ENCODE data around the gene S100A4. TPM values are rescaled to one million over a fixed set of nuclear protein-coding genes. Genes with fewer than 3 reads are reported as not detected.
"Not testable (repeated sequence)": the region's sequence is repeated elsewhere in the genome, so short reads cannot be mapped to it uniquely, and the experiment has no call there.

The S100A4 gene
- total RNA-seq, 6 experiments from 2014 or later, result 7.6 to 21.6 (median 14.0) TPM

- H3K4me1 ChIP-seq, result peaks cover 0 to 7% (median 0%) of the 10 kb centered on the region in 4 donors
- no peaks in the 10 kb centered on the region for H3K27me3 ChIP-seq
- H3K4me3 ChIP-seq, result no peak within 1 kb of the TSS
- no peaks in the 10 kb centered on the region for H3K36me3 ChIP-seq
- TF ChIP-seq, protein P1, sequence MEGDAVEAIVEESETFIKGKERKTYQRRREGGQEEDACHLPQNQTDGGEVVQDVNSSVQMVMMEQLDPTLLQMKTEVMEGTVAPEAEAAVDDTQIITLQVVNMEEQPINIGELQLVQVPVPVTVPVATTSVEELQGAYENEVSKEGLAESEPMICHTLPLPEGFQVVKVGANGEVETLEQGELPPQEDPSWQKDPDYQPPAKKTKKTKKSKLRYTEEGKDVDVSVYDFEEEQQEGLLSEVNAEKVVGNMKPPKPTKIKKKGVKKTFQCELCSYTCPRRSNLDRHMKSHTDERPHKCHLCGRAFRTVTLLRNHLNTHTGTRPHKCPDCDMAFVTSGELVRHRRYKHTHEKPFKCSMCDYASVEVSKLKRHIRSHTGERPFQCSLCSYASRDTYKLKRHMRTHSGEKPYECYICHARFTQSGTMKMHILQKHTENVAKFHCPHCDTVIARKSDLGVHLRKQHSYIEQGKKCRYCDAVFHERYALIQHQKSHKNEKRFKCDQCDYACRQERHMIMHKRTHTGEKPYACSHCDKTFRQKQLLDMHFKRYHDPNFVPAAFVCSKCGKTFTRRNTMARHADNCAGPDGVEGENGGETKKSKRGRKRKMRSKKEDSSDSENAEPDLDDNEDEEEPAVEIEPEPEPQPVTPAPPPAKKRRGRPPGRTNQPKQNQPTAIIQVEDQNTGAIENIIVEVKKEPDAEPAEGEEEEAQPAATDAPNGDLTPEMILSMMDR (IDR thresholded peaks at IDR 0.05), result no peak
- TF ChIP-seq POLR2A (IDR thresholded peaks at IDR 0.05), result no peak
- no peaks in the 10 kb centered on the region for H3K9me3 ChIP-seq
- peak within 1 kb of the TSS; percentile 44 to 57 (median 51) for H3K27ac ChIP-seq
- intact Hi-C loops (cut with DNase I), result loop anchor here (5.0 to 10.0 kb wide), 2 partner anchors 51 to 53 kb away; no protein-coding TSS in a partner anchor
- ATAC-seq (peak; percentile 7 to 27 (median 16)), DNase-seq (peak in 1 of 3 donors; percentile 43)
- 59% methylated on average over 6 of the region's 8 CpGs for WGBS (ENCODE audit: insufficient coverage, low coverage, low lambda C conversion rate, missing lambda C conversion rate)
Observed at GRCh38 chr1:153565529-153566374, 20.1 kb upstream of the S100A4 start, which contains the start of gene S100A2. Gene S100A2, minus strand, starts transcription at chr1:153565844. Its CDS starts 1,967 bp downstream, at chr1:153563877.

DNA sequence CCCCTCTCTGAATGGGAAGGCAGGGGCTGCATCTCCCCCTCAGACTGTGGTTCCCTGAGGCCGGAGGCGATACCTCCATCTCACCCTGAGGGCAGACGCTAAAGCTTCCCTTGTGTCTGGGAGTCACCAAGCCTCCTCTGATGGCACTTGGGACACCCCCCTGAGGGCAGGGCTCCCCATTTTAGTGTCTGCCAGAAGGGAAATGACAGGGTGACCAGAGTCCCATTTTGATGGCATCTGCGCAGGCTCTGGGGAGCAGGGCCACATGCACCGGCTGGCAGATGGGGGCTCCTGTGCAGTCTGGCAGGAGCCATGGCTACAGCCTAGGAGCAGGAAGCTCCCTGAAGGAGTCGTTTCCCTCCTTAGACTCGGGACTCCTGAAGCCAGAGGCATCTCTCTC, 18.4 kb upstream of the S100A4 start:
- ATAC-seq, result no peak
- Histone ChIP-seq H3K9me3 (no peaks in the 10 kb centered on the region), H3K4me1 (peaks cover 0 to 7% (median 0%) of the 10 kb centered on the region in 4 donors), H3K27me3 (no peaks in the 10 kb centered on the region), H3K4me3 (no peak overlapping the region), H3K36me3 (no peaks in the 10 kb centered on the region), H3K27ac (no peak overlapping the region)
- DNase-seq, result no peak
- WGBS (ENCODE audit: insufficient coverage, low coverage, low lambda C conversion rate, missing lambda C conversion rate), result no CpG with 5 or more reads among the region's 7 CpGs
- no peak for TF ChIP-seq POLR2A (IDR thresholded peaks at IDR 0.05)
- TF ChIP-seq, protein P1 (IDR thresholded peaks at IDR 0.05), result no peak
- intact Hi-C loops (cut with DNase I), result loop anchor here in 1 of 2 donors (10.0 kb wide), 1 partner anchor 49 kb away; no protein-coding TSS in a partner anchor

DNA sequence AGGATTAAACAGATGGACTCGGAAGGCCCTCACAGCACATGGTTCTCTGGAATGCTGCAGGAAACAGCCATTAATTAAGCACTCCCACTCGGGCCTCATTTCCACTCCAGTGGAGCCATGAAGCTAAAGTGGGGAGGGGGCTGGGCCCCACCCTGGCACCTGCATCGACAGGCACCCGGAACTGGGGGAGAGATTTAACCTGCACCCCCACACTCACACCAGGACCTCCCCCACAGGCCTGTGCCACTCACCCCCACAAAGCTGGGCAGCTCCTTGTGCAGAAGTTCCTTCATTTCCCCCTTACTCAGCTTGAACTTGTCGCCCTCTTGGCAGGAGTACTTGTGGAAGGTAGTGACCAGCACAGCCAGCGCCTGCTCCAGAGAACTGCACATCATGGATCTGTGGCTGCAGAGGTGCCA, 17.9 kb upstream of the S100A4 start:
- 49% methylated on average over 3 of the region's 6 CpGs for WGBS (ENCODE audit: insufficient coverage, low coverage, low lambda C conversion rate, missing lambda C conversion rate)

GRCh38 chr1:153562021-153562420, 16.4 kb upstream of the S100A4 start:
- not testable (repeated sequence) for ATAC-seq, H3K36me3 ChIP-seq, H3K27ac ChIP-seq, H3K27me3 ChIP-seq, H3K4me1 ChIP-seq, H3K9me3 ChIP-seq, H3K4me3 ChIP-seq, DNase-seq
- WGBS (ENCODE audit: insufficient coverage, low coverage, low lambda C conversion rate, missing lambda C conversion rate), result 95% methylated on average over 3 of the region's 3 CpGs
- intact Hi-C loops (cut with DNase I), result loop anchor here in 1 of 2 donors (10.0 kb wide), 1 partner anchor 47 kb away; no protein-coding TSS in a partner anchor

More for the DNA sequence above, 17.9 kb upstream of the S100A4 start:
- peaks cover 0 to 3% (median 0%) of the 10 kb centered on the region in 4 donors for H3K4me1 ChIP-seq
- DNase-seq (no peak), ATAC-seq (no peak)
- H3K36me3 ChIP-seq, result no peaks in the 10 kb centered on the region
- no peaks in the 10 kb centered on the region for H3K9me3 ChIP-seq
- intact Hi-C loops (cut with DNase I), result loop anchor here in 1 of 2 donors (10.0 kb wide), 1 partner anchor 49 kb away; no protein-coding TSS in a partner anchor
- H3K27ac ChIP-seq, result no peak overlapping the region
- no peaks in the 10 kb centered on the region for H3K27me3 ChIP-seq
- H3K4me3 ChIP-seq, result no peak overlapping the region
- TF ChIP-seq, protein P1 (IDR thresholded peaks at IDR 0.05), result no peak
- no peak for TF ChIP-seq POLR2A (IDR thresholded peaks at IDR 0.05)
